ENCODE results near the gene CDCA5.

DNA sequence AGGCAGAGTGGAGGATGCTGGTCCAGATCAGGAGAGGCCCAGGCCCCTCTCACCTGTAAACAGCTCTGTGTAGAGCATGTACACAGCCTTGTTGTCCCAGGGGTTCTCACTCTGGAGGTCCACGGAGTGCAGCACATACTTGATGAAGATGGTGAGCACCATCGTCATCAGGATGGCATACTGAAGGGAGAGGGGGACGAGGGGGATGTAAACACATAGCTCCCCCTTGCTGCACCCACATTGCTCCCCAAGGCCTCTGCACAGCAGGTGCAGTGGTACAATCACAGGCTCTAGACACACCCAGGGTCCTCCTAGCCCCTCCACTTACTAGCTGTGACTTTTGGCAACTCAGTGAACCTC lies 47.6 kb upstream of the CDCA5 start:
- TF ChIP-seq, protein P1, sequence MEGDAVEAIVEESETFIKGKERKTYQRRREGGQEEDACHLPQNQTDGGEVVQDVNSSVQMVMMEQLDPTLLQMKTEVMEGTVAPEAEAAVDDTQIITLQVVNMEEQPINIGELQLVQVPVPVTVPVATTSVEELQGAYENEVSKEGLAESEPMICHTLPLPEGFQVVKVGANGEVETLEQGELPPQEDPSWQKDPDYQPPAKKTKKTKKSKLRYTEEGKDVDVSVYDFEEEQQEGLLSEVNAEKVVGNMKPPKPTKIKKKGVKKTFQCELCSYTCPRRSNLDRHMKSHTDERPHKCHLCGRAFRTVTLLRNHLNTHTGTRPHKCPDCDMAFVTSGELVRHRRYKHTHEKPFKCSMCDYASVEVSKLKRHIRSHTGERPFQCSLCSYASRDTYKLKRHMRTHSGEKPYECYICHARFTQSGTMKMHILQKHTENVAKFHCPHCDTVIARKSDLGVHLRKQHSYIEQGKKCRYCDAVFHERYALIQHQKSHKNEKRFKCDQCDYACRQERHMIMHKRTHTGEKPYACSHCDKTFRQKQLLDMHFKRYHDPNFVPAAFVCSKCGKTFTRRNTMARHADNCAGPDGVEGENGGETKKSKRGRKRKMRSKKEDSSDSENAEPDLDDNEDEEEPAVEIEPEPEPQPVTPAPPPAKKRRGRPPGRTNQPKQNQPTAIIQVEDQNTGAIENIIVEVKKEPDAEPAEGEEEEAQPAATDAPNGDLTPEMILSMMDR (IDR thresholded peaks at IDR 0.05; ENCODE audit: insufficient read depth, low read length, poor library complexity, severe bottlenecking) = no peak
- TF ChIP-seq EZH2phosphoT487 (conservative IDR thresholded peaks at IDR 0.05; ENCODE audit: low read length) = no peak

Measured in SU-DHL-6 (cell line).